GM12878 (cell line): Measurements from ENCODE around the gene FAM222A. TPM values are rescaled to one million over a fixed set of nuclear protein-coding genes. Genes with fewer than 3 reads are reported as not detected.

Experiments
- ATAC-seq: fragments of 200-7000 bp; cut with Tn5 transposase; 3 replicates; pipeline ENCODE4 v1.9.1; 2020; ENCODE audit warnings: mild to moderate bottlenecking, moderate library complexity
- BruUV-seq: library from RNA; stranded (reverse); fragments of 400-500 nt; replicated peaks from 2 replicates; lab custom pipeline; 2021; lab: Mats Ljungman, UMichigan
- CTCF ChIA-PET: fragments of 300-600 bp; sonication (Branson Sonifier 250); formaldehyde crosslinking; extraction: SDS; loops from one replicate; lab custom pipeline; 2021; ENCODE audit warnings: inconsistent platforms; lab: Yijun Ruan, JAX
- POLR2A ChIA-PET: fragments of 350-600 bp; formaldehyde crosslinking; extraction: SDS; loops from one replicate; lab custom pipeline; 2021; ENCODE audit warnings: inconsistent platforms; lab: Charles Lee
- RAD21 ChIA-PET: fragments of 300-600 bp; sonication (Branson Sonifier 250); formaldehyde crosslinking; loops from one replicate; lab custom pipeline; 2023; ENCODE audit warnings: antibody characterized with exemption; ENCODE audit not compliant: unreplicated experiment; lab: Charles Lee
- SMC1A ChIA-PET: fragments of 300-600 bp; sonication (Branson Sonifier 250); formaldehyde crosslinking; loops from one replicate; lab custom pipeline; 2023; ENCODE audit not compliant: unreplicated experiment, uncharacterized antibody; lab: Charles Lee
- DNase-seq: peaks from one replicate; pipeline ENCODE4 v3.0.0-alpha.2; 2011; ENCODE audit warnings: low read depth, low spot score
- FAIRE-seq: peaks from 3 replicates; lab custom pipeline; 2011; peaks lifted over from hg19 to GRCh38; lab: Jason Lieb, UNC
- H2AFZ ChIP-seq: 2 replicates; pipeline ENCODE4 v1.6.0; 2011; ENCODE audit warnings: low read depth, low read length, control low read depth; ENCODE audit not compliant: control insufficient read depth
- H3K27ac ChIP-seq: 2 replicates; pipeline ENCODE4 v1.5.1; 2011; ENCODE audit warnings: control low read depth; ENCODE audit not compliant: control insufficient read depth, insufficient read depth
- H3K27me3 ChIP-seq, 2 experiments: replicated peaks in 1 of 2; 2 replicates each; pipeline versions ENCODE4 v1.6.0 to v1.6.1; 2011; ENCODE audit warnings: low read length in 1 of 2; ENCODE audit not compliant: control insufficient read depth in 2 of 2, insufficient read depth in 2 of 2
- H3K36me3 ChIP-seq, 2 experiments: 2 replicates each; pipeline ENCODE4 v1.5.1; 2011; ENCODE audit warnings: low read length in 1 of 2; ENCODE audit not compliant: control insufficient read depth in 2 of 2, insufficient read depth in 2 of 2
- H3K4me1 ChIP-seq: 2 replicates; pipeline ENCODE4 v1.6.1; 2011; ENCODE audit warnings: mild to moderate bottlenecking, low read length, moderate library complexity, mixed read lengths; ENCODE audit not compliant: control insufficient read depth, insufficient read depth
- H3K4me2 ChIP-seq: 2 replicates; pipeline ENCODE4 v1.6.0; 2011; ENCODE audit warnings: control low read depth; ENCODE audit not compliant: control insufficient read depth, insufficient read depth
- H3K4me3 ChIP-seq: fragments of 200-600 bp; sonication (generic); 2 replicates; pipeline ENCODE4 v1.5.1; 2016
- H3K79me2 ChIP-seq: 2 replicates; pipeline ENCODE4 v1.6.0; 2011; ENCODE audit warnings: low read length; ENCODE audit not compliant: control insufficient read depth, insufficient read depth
- H3K9ac ChIP-seq: 2 replicates; pipeline ENCODE4 v1.8.0; 2011; ENCODE audit warnings: low read length, control low read depth, mixed read lengths; ENCODE audit not compliant: control insufficient read depth, insufficient read depth
- H3K9me3 ChIP-seq: replicated peaks from 3 replicates; pipeline ENCODE4 v1.5.1; 2011; ENCODE audit warnings: mild to moderate bottlenecking, low read length; ENCODE audit not compliant: control insufficient read depth, insufficient read depth
- H4K20me1 ChIP-seq: 2 replicates; pipeline ENCODE4 v1.6.0; 2011; ENCODE audit not compliant: control insufficient read depth, insufficient read depth
- E2F8 ChIP-seq: fragments of 450-650 bp; IDR thresholded peaks from 2 replicates; pipeline ENCODE4 v1.6.1; 2018; ENCODE audit warnings: mild to moderate bottlenecking, low read depth, moderate library complexity; ENCODE audit not compliant: partially characterized antibody
- HDAC6 ChIP-seq: fragments of 200-600 bp; sonication (generic); IDR thresholded peaks from one replicate; pipeline ENCODE4 v1.8.0; 2017; ENCODE audit warnings: antibody characterized with exemption; ENCODE audit not compliant: unreplicated experiment
- JUNB ChIP-seq: IDR thresholded peaks from 2 replicates; pipeline ENCODE4 v1.6.1; 2016; ENCODE audit warnings: antibody characterized with exemption, mild to moderate bottlenecking
- KDM1A ChIP-seq: fragments of 200-600 bp; sonication (generic); IDR thresholded peaks from 2 replicates; pipeline ENCODE4 v1.6.1; 2016; ENCODE audit warnings: borderline replicate concordance
- NBN ChIP-seq: fragments of 450-650 bp; IDR thresholded peaks from 2 replicates; pipeline ENCODE4 v1.6.1; 2016
- TARDBP ChIP-seq: IDR thresholded peaks from 2 replicates; pipeline ENCODE4 v1.6.1; 2016; ENCODE audit warnings: borderline replicate concordance
- USF1 ChIP-seq: IDR thresholded peaks from 2 replicates; pipeline ENCODE4 v1.6.1; 2011; ENCODE audit warnings: borderline replicate concordance, low read depth, mild to moderate bottlenecking, moderate library complexity, mixed read lengths, low read length; ENCODE audit not compliant: insufficient read depth; ENCODE audit errors: extremely low read length
- ZNF384 ChIP-seq: IDR thresholded peaks from 2 replicates; pipeline ENCODE4 v1.6.1; 2012; ENCODE audit warnings: low read depth, mild to moderate bottlenecking, low read length, improper control_type of control experiment, borderline replicate concordance
- WGBS: methylation state at CpG from one replicate; pipeline ENCODE4 v1.1.6; 2016; ENCODE audit warnings: low lambda C conversion rate; ENCODE audit not compliant: insufficient replicate concordance, insufficient coverage; ENCODE audit errors: missing lambda C conversion rate; 5-methylcytosine and 5-hydroxymethylcytosine counted together
- in situ Hi-C: fragments of 300-500 bp; cut with MboI; formaldehyde crosslinking; loops from 9 replicates; pipeline ENCODE4 v1.14.3; 2018; ENCODE audit warnings: mixed read lengths
- intact Hi-C: fragments of 100-400 bp; cut with micrococcal nuclease; formaldehyde crosslinking; loops from one replicate; pipeline ENCODE4 v1.14.2; 2022; ENCODE audit not compliant: unreplicated experiment
- polyA plus RNA-seq, 11 experiments: library from polyadenylated mRNA; depleted of rRNA in 4 of 11; unstranded in 6 of 11; stranded (reverse) in 5 of 11; fragments of >200 nt; fragmentation: Nextera tagmentation in 4 of 11; fragmentation: Illumina TruSeq in 1 of 11; extraction: Ambion mirVana in 4 of 11; extraction: Trizol in 1 of 11; gene quantifications; 1 replicate in 1 of 11; 2 replicates in 10 of 11; pipeline versions ENCODE4 v1.2.1 to v1.2.3, GENCODE V29; 2011 to 2016; ENCODE audit warnings: inconsistent platforms in 2 of 11, missing spikeins in 2 of 11, low read depth in 1 of 11
- total RNA-seq, 4 experiments: library from RNA; depleted of rRNA in 3 of 4; stranded (reverse); fragments of >200 nt in 3 of 4; fragmentation: Illumina TruSeq in 1 of 4; extraction: Trizol in 1 of 4; gene quantifications; 2 replicates each; pipeline versions ENCODE4 v1.2.1 to v1.2.3, GENCODE V29; 2013 to 2021

The FAM222A gene
- total and polyA plus RNA-seq, 10 of the 15 experiments (the other 5 are each of a cell fraction or from before 2014, with no cell fraction given) = 0.04 to 0.49 (median 0.14) TPM; not detected in 3

- WGBS = 32% methylated on average over 6 of the region's 6 CpGs
- Histone ChIP-seq H4K20me1 (no peaks in the 10 kb centered on the region), H2AFZ (no peak overlapping the region), H3K4me1 (no peaks in the 10 kb centered on the region), H3K4me2 (no peak overlapping the region), H3K9ac (no peak overlapping the region), H3K27ac (no peak overlapping the region), H3K79me2 (no peaks in the 10 kb centered on the region), H3K27me3 (no peaks in the 10 kb centered on the region), H3K9me3 (no peaks in the 10 kb centered on the region), H3K36me3 (no peaks in the 10 kb centered on the region), H3K4me3 (no peak overlapping the region)
- POLR2A ChIA-PET = no interaction called here
- SMC1A ChIA-PET = no interaction called here
- intact Hi-C loops (no loop called here), in situ Hi-C loops (no loop called here)
- DNase-seq (no peak), FAIRE-seq (no peak), ATAC-seq (no peak)
- TF ChIP-seq E2F8 = no peak
- TF ChIP-seq USF1 = no peak
- TF ChIP-seq ZNF384 = no peak
- TF ChIP-seq TARDBP = no peak
- no peak for TF ChIP-seq NBN
- TF ChIP-seq JUNB = no peak
- TF ChIP-seq KDM1A = no peak
- TF ChIP-seq HDAC6 = no peak
- RAD21 ChIA-PET = no interaction called here
- CTCF ChIA-PET = no interaction called here
- no TSS peak for BruUV-seq
Measured at GRCh38 chr12:109687250-109687649, 26.4 kb upstream of the FAM222A start.
